ENCODE measurements around the gene ASIC2.

Gene ASIC2

GRCh38 chr17:33292981-33293867 is at the start of gene ASIC2:
Gene ASIC2, minus strand, starts transcription at chr17:33293295.
- peak; percentile 87 for DNase-seq

GRCh38 chr17:33342025-33342424 is 48.9 kb upstream of the ASIC2 start:
- no peak for DNase-seq

DNA sequence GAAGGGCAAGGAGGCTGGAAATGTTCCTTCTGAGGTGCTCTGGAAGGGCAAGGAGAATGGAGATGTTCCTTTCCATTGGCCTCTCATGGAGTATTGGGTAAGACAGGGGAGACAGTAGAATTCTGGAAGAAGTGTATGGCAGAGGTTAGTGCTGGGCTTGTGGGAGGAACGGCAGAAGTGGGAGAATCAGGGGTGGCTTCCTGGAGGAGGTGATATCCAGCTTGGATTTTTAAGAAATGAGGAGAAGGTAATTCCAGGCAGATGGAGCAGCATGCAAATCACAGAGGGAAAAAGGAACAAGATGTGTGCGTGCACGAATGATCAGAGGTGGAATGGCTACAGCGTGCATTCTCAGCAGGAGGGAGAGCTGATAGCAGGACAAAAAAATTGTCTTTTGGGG is 45.1 kb upstream of the ASIC2 start:
- DNase-seq: no peak

- DNase-seq: no peak
Observed at GRCh38 chr17:33335491-33336173, 42.5 kb upstream of the ASIC2 start.

- no peak for DNase-seq
Observed at GRCh38 chr17:33334703-33335102, 41.6 kb upstream of the ASIC2 start.

DNA sequence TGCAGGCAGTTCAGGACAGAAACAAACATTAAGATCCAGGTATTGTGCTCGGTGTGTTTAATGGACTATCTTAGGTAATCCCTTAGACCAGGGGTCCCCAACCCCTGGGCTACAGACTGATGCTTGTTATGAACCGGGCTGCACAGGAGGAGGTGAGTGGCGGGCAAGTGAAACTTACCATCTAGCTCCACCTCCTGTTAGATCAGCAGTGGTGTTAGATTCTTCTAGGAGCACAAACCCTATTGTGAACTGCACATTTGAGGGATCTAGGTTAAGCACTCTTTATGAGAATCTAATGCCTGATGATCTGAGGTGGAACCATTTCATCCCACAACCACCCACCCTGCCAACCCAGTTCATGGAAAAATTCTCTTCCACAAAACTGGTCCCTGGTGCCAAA is 37.8 kb upstream of the ASIC2 start:
- DNase-seq: no peak

- peak; percentile 58 for DNase-seq
Observed at GRCh38 chr17:33328129-33328528, 35.0 kb upstream of the ASIC2 start.

GRCh38 chr17:33324736-33325135 is 31.6 kb upstream of the ASIC2 start:
- no peak for DNase-seq

DNA sequence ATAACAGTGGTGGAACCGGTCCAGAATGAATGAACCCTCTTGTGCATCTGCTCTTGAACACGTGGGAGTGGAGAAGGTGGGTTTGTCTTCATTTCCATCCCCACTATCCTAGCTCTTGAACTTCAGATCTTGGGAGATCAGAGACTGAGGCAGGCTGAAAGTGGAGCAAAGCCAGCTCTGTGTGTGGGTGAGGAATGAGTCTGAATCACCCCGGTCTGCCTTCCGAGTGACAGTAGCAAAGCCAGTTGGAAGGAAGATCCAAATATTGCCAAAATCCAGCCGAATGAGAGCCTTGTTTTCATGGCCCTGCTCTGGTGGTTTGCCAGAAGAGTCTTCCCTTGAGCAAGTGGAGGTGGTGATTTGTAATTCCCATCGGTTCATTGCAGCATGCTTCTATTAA is 29.0 kb upstream of the ASIC2 start:
- no peak for DNase-seq

GRCh38 chr17:33318241-33318640 is 25.1 kb upstream of the ASIC2 start:
- no peak for DNase-seq

GRCh38 chr17:33316746-33317145 is 23.7 kb upstream of the ASIC2 start:
- no peak for DNase-seq

DNA sequence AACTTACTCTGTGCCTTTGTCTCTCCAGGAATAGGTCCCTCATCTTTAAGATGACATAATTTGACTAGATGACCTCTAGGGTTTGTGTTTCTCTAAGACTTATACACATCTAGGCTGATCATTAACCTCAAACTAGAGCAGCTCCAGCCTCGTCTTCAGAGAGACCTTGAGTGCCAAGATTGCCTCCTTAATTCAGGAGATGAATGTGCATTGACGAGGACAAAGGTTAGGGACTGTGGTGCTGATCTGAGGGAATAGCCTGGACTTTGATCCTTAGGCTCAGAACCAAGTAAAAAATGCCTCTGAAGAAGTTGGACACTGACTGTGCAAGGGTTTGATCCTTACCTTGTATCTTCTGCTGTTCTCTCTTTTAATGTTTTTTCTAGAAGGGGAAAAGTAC is 17.2 kb upstream of the ASIC2 start:
- DNase-seq: no peak

DNA sequence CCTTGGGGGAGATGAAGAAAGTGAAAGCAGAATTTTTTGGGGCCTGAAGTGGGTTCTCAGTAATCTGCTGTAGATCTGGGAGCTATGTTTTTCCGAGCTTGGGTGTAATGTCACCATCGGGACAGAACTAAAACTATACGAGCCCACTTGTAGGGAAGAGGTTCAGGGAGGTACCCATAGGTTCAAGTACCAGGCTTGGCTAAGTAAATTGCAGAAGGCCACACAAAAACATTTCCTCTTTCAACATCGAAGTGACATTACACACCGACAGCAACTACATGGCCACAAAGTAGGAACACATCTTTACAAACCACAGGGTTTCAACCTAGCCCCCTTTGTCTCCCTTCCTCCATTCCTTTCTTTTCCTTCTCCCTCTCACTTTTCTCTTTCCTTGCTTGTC is 10.2 kb upstream of the ASIC2 start:
- no peak for DNase-seq

GRCh38 chr17:33302394-33302793 is 9.3 kb upstream of the ASIC2 start:
- no peak for DNase-seq

- DNase-seq: no peak
Observed at GRCh38 chr17:33300241-33300640, 7.1 kb upstream of the ASIC2 start.

DNA sequence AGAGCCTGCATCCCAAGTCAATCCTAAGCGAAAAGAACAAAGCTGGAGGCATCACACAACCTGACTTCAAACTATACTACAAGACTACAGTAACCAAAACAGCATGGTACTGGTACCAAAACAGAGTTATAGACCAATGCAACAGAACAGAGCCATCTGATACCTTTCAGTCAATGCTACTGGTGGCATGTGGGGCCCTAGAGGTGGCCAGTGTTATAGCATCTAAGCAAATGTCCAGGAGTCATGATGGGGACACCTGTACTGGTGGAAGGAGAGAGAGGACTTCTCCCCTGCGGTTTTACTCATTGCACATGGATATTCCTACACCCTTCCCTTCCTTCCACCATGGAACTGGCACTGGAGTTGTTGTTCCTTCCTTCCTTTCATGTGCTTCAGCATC is 6.0 kb upstream of the ASIC2 start:
- DNase-seq: no peak

- no peak for DNase-seq
Observed at GRCh38 chr17:33297643-33298042, 4.5 kb upstream of the ASIC2 start.

DNA sequence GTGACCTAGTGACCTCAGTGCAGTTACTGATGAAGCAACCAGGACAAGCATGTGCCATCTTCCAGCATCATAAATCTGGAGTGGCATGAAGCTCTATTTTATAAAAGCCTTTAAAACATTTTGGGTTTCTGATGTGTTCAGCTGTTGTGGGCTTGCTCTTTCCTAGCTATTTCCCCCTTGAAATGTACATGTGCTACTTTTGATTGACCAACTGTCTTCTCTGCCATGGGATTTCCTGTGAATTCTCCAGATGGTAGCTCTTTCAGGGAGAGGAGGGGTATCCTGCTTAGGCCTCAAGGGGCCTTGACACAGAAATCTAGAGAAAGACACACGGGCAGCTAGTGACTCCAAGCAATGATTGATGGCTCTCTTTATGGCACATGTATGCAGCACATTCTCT is 1.9 kb upstream of the ASIC2 start:
- DNase-seq: peak; percentile 27

DNA sequence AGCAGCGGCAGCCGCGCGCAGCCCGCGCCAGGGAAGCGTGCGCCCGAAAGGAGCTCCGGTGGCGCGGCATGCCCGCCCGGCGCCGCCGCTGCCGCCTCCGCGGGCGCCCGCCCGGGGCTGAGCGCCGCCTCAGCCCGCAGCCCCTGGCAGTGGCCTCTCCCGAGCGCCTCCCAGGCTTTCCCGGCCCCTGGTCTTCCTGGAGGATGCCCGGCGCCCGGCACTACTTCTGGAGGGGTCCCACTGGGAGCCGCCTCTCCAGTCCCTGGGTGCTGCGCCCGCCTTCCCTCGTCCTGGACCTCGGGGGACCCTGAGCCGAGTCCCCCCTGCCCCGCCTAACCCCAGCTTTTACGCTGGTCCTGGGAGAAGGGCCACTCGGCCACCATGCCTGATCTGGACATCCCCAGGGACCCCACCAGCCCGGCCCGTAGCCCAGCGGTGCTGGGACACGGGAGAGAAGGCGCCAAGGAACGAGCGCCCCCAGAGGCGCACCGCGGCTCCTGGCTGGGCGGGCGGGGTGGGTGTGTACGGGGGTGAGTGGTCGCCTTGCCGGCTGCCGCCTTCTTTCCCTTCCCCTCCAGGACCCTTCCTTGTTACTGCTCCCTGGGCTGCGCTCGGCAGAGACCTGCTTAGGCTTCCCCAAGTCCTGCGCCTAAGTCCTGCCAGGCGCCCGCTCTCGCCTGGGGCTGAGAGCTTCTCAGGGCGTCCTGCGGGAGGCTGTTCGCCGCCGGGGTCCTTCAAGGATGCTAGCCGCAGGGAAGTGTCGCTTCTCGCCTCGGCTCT is 704 bp downstream of the ASIC2 start:
- peak; percentile 82 for DNase-seq

- DNase-seq: peak; percentile 75
Observed at GRCh38 chr17:33291248-33292200, 1.6 kb downstream of the ASIC2 start.

DNA sequence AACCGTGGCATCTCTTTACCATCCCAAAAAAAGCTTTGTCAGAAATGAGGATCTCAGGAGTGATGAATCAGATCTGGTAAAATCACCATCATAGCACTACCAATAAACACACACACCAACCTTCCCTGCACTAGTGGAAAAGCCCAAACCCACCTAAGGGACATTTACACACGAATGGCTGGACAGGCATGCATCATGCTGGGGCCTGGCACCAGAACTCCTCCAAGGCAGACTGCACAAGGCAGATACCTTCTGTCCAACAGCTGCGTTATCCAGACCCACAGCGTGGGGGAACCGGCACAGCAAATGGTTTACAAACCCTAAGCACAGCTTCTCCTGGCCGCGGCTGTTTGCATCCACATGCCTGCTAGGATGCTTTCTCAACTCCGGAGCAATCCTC is 2.8 kb downstream of the ASIC2 start:
- no peak for DNase-seq

DNA sequence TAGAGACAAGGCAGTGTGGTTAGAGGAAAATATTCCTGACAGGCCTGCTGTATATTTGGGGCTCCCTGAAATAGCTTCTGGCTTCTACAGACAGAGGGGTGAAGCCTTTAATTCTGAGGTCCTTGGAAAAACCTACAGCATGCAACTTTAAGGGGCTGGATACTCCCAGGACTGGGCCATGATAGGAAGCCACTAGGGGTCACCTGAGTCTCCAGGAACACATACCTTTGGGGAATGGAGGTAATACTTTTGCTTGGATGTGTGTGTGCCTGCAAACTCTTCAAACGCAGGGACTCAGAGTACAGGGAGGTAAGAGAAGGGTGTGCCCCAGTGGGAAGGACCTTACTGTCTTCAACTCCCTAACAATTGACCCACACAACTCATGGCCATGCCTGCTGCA is 4.1 kb downstream of the ASIC2 start:
- DNase-seq: no peak
